Hematopoietic multipotent progenitor cell treated with erythropoietin and hydrocortisone succinate and interleukin-3 and kit ligand, for 4 days (in vitro differentiated cells): ENCODE measurements around the gene SYNJ2.

ENCODE experiments used
- DNase-seq: peaks from one replicate; pipeline ENCODE4 v3.0.0-alpha.2; 2015

The SYNJ2 gene

DNA sequence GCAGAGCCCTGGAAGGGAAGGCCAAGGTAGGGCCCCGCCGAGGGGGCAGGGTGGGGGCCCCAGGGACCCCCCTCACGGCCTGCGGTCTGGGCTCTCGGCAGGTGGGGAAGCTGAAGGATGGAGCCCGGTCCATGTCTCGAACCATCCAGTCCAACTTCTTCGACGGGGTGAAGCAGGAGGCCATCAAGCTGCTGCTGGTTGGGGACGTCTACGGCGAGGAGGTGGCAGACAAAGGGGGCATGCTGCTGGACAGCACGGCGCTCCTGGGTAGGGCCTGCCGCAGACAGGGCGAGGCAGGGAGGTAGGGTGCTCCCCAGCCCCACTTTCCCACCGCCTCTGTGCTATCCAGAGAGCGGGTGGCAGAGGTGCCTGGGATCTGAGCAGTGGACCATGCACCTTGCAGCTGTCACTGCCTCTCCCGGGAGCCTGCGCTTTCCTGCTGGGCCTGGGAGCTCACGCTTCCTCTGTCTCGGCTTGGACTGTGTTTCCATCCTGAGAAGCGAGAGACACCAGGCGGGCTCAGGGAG lies 83.1 kb downstream of the SYNJ2 start:
- DNase-seq: no peak

DNA sequence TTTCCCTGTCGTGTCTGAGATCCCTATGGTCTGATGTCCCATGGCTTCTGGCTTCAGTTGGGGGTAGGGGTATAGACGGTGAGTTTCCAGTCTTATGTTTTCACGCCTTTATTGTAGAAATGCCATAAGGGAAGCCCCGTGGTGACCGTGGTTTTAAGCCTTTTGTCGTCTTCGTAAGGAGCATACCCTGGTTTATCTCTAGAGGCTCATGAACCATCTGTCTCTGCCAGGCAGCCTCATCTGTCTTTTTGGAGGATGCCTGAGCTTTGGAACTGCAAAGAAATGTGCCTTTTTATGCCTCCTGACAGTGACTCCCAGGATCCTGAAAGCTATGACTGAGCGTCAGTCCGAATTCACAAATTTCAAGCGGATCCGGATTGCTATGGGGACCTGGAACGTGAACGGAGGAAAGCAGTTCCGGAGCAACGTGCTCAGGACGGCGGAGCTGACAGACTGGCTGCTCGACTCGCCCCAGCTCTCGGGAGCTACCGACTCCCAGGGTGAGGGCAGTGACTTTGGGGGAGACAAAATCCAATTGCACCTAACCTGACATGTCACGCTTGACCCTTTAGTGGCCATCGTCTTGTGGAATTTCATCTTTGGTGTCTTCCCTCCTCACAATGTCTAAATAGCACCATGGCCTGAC lies 84.6 kb downstream of the SYNJ2 start:
- peak; percentile 55 for DNase-seq

DNA sequence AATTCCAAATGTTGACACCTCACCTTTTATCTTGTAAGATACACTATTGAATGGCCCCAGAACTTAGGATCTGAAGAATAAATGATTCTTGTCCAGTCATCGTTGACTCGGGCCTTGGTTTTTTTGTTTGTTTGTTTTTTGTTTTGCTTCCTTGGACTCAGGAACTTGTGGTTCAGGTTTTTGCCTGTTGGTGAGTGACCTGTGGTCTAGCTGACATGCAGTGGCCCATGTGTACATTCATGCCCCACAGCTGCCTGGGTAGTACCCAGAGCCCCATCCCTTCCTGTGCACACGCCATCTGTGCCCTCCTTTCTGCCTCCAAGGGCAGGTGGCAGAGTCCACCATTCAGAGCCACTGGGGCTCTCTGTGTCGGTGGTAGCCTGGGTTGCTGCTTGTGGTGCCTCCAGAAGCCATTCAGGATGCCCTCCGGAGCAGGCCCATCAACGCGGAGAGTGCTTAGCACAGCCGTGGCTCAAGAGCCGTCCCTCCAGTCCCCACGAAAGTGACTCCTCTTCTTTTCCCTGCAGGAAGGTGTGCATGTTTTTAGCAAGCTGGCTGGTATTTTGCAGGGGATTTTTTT lies 85.9 kb downstream of the SYNJ2 start:
- DNase-seq: no peak

DNA sequence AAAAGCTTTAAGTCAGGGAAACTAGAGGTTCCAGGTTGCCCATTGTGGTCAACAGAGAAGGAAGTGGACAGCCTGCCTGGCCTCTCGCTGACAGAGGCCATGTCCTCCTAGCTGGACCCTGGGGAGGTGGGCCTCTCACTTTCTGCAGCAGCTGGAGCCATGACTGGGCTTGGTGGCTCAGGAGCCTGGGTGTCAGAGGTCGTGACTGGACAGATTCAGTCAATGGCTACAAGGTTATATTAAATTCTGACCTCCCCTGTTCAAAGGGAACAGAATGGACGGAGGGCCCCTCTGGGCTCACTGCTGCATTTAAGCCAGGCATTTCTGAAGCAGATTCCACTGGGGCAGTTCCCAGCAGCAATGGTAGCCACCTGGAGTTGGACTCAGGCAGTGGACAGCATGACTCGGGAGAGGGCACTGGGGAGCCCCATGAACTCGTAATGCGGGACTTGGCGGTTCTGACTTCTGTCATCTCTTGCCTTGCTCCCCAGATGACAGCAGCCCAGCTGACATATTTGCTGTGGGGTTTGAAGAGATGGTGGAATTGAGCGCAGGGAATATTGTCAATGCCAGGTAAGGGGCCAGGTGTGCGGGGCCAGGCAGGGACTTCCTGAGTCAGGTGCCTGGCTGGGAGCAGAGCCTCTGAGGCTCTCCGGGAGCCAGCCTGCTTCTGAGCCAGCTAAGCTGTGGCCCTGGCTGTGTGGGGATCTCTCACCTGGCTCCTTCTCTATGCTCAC lies 86.7 kb downstream of the SYNJ2 start:
- no peak for DNase-seq

DNA sequence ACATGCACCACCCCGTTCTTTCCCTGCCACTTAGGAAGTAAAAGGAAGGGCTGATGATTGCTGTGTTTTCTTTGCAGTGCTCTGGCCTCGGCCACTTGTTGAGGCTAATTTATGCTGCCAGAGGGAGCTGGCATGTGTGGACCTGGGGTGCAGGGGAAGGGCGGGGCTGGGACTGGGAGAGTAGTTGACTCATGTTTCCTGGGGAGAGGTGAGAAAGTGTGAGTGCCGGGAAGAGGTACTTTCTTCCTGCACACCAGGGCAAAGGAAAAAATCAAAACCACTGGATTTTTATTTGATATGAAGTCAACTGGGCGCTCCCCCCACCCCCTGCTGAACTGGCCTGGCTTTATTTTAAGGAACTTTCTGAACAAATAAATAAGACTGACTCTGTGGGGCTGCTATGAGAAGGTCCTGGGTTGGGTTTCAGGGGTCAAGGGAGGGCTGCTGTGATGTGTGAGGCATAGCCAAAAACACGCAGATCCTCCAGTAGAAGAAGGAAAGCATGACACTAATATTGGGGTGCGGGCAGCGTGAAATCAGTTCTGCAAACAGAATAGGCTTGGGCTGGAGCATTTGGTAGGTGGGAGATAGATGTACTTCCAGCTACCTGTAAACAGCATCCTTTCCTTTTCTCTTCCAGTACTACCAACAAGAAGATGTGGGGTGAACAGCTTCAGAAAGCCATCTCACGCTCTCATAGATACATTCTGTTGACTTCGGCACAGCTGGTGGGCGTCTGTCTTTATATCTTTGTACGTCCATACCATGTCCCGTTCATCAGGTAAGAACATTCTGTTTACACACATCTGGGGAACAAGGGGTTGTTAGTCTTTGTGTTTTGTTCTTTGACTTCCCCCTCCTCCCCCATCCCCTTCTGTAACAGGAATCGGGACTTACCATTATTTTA lies 87.5 kb downstream of the SYNJ2 start:
- no peak for DNase-seq

DNA sequence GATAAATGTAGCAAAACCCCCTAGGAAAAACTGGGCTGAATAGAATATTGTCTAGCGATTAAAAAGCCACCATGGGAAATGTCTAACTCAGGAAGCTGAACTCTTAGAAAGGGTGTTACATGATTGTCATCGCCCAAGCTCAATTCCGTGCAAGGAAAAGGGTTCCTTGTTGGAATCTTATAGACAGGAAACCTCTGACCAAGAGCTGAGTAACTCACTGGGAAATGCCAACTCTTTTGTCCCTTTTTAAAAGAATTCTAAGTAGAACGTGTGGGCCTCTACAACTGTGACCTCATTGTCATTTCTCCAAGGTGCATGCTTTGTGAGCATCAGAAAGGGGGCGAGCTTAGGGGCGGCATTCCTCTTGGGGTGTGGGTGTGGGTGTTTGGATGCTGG lies 88.1 kb downstream of the SYNJ2 start:
- no peak for DNase-seq

DNA sequence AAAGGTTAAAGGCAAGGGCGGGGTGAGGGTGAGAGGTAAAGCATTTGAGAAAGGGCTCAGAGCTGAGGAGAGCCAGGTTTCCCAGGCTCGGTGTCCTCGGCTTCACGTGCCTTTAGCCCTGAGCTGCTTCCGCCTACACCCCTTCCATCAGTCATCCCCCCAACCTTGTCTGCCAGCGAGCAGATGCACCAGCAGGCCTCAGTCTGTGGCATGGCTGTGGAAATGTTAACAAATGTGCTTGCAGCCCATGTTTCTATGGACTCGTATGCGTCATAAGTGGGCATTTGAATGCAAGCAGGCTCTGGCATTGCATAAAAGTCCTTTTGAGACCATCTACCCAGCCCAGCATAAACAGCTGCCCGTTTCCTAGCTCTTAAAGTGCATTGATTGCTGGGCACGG lies 88.8 kb downstream of the SYNJ2 start:
- no peak for DNase-seq

DNA sequence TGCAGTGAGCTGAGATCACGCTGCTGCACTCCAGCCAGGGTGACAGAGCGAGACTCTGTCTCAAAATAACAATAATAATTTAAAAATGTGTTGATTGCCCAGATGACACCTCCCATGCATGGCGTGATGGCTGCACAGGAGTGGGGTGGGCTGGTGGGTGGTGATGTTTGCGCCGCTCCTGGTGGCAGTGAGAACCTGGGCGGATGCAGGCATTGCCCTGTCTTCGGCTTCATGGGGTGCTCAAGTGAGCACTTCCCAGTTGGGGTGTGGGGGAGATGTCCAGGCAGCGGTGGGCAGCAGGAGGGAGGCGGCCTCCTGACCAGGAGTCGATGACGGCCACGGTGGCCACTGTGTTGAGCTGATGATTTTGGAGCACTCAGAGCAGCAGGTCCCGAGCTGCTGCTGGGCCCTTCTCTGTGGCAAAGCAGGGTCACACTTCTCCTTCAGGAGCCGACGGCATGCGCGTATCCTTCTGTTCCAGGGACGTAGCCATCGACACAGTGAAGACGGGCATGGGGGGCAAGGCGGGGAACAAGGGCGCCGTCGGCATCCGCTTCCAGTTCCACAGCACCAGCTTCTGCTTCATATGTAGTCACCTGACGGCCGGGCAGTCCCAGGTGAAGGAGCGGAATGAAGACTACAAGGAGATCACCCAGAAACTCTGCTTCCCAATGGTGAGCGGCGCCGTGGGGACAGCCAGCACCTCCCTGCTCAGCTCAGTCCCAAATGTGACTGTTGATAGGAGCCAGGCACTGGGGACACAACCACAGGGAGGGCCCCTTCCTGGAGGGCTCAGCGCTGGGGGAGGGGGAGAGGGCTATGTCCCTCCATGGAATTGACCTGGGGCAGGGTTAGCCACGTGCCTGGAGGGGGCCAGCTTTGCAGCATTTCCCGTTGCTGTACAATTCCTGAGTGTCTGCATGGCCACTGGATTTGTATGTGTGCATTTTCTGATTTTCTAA lies 89.7 kb downstream of the SYNJ2 start:
- DNase-seq: no peak

DNA sequence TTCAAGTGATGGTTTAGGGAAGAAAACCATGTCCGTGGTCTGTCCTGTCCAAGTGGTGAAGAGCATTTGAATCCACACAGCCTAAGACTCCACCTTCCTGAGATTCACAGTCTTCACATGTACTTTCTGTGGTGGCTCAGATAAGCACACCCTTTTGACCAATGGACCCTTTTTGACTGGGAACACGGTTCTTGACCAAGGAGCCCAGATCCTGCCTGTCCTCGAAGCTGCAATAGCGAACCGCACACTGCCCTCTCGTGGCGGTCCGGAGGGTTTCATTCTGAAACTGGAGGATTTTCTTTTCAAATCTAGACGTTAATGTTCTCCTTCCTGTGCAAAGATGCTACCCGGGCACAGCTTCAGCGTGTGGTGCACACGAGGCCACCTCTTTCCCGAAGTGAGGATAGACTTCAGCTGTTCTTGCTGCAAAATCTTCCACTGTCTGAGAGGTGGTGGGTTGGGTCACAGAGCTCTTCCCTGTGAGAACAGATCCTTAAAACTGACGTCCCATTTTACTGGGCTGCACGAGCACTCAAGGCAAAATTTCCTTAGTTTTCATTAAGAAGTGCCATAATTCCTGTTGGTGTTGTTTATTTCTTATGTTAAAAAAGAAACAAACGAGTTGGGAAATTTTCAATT lies 90.5 kb downstream of the SYNJ2 start:
- peak; percentile 83 for DNase-seq

DNA sequence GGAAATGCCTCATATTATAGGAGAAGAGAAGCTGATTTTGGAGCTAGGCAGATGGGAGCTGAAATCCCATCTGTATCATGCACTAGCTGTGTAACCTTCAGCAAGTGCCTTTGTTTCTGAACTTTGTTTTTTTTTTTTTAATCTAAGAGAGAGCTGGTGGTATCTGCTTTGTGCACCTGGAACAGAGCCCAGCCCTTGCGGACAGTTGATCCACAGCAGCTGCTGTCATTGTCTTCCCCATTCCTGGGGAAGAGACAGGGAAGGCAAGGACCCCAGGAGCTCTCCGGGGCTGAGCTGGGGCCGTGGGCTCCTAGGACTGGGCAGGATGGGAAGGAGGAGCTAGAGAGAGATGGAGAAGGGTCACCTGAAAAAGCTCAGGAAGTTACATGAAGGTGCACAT lies 92.1 kb downstream of the SYNJ2 start:
- no peak for DNase-seq

DNA sequence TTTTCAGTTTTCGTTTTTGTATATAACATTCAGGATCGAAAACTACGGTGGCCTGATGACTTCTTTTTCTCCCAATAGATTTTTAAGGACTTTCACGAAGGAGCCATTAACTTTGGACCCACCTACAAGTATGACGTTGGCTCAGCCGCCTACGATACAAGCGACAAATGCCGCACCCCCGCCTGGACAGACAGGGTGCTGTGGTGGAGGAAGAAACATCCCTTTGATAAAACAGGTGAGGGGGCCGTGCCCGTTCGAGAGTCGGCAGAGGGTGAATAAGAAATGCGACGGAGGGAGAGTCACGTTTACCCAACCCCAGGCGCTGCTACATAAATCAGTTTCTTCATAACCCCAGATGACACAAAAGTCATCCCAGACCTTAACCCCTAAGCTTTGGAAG lies 94.9 kb downstream of the SYNJ2 start:
- DNase-seq: no peak

DNA sequence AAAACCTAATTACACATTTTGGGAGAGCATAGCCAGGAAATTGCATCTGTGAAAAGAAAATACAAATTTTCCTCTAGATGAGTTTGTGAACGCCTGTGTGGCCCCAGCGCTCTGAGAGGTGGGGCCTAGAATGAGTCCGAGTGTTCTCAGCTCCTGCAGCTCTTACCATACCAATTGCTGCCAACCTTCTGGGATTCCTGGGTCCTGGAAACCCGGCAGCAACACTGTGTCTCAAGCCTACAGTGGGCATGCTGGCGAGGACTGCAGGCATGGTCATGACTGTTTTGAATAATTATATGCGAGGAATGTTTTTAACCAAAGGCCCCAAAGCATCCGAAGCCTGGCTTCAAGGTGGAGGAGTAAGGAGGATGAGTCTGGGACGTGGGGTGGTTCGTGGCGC lies 96.0 kb downstream of the SYNJ2 start:
- no peak for DNase-seq

DNA sequence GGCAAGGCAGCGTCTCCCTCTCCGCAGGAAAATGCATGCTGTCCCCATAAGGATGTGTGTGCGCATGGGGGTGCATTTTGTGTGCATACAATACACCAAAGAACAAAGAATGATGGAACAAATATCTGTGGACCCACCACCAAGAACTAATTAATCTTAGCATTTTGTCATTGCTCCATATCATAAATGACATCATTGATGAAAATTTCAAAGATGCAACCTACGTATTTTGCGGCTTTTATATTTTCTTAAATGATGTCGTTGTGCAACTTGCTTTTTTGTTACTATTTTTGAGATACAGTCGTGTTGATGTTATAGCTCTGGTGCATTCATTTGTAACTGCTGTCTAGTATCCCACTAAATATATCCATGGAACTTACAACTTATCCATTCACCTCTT lies 96.7 kb downstream of the SYNJ2 start:
- DNase-seq: no peak

DNA sequence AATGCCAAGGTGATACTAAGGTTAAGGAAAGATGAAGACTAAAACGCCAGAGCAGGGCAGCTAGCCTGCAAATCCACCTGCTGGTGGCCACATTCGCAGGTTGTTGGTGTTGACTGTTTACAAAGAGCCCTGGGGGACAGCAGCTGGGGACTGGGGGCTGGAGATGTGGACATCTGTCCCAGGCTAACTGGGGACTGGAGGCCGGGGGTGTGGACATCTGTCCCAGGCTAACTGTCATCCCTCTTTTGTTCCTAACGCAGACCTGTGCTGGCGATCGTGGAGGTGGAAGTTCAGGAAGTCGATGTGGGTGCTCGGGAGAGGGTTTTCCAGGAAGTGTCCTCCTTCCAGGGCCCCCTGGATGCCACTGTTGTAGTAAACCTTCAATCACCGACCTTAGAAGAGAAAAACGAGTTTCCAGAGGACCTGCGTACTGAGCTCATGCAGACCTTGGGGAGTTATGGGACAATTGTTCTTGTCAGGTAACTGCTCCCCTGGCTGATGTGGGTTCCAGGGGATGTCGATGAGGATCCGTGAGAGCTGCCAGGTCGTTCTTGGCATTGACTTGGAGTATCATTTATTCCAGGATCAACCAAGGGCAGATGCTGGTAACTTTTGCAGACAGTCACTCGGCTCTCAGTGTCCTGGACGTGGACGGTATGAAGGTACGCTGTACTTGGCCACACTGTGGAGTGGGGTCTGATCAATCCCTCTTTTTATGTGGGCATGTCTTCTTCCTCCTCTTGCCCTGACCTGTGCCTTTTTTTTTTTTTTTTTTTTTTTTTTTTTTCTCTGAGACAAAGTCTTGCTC lies 99.4 kb downstream of the SYNJ2 start:
- no peak for DNase-seq

DNA sequence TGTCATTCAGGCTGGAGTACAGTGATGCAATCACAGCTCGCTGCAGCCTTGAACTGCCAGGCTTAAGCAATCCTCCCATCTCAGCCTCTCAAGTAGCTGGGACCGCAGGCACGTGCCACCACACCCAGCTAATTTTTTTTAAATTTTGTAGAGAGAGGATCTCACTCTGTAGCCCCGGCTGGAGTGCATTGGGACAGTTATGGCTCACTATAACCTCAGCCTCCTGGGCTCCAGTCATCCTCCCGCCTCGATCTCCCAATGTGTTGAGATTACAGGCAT lies 99.9 kb downstream of the SYNJ2 start:
- DNase-seq: peak; percentile 53

DNA sequence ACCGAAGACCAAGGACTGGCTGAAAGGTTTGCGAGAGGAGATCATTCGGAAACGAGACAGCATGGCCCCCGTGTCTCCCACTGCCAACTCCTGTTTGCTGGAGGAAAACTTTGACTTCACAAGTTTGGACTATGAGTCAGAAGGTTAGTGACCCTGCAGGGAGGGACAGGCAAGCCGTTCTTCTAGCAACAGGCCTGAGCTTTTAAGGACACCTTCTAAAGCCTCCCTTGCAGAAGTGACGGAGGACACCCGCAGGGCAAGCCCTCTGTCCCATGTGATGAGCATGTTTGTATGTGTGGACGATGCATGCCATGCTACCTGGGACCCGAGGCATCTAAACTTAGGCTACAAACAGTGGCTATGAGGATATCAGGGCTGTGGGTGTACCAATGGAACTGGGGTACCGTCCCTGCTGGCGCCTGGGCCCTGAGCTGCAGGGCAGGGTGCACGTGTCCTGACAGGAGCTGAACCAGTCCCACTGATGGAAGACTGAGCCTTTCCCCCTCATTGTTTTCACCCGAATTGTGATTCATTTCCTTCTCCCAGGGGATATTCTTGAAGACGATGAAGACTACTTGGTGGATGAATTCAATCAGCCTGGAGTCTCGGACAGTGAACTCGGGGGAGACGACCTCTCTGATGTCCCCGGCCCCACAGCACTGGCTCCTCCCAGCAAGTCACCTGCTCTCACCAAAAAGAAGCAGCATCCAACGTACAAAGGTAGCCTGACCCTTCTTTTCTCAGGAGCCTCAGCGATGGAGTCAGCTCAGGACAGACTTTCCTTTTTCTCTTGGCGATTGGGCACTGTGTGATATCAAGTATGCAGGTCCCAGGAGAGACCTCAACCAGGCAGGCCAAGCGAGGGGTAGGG lies 102.0 kb downstream of the SYNJ2 start:
- DNase-seq: no peak

DNA sequence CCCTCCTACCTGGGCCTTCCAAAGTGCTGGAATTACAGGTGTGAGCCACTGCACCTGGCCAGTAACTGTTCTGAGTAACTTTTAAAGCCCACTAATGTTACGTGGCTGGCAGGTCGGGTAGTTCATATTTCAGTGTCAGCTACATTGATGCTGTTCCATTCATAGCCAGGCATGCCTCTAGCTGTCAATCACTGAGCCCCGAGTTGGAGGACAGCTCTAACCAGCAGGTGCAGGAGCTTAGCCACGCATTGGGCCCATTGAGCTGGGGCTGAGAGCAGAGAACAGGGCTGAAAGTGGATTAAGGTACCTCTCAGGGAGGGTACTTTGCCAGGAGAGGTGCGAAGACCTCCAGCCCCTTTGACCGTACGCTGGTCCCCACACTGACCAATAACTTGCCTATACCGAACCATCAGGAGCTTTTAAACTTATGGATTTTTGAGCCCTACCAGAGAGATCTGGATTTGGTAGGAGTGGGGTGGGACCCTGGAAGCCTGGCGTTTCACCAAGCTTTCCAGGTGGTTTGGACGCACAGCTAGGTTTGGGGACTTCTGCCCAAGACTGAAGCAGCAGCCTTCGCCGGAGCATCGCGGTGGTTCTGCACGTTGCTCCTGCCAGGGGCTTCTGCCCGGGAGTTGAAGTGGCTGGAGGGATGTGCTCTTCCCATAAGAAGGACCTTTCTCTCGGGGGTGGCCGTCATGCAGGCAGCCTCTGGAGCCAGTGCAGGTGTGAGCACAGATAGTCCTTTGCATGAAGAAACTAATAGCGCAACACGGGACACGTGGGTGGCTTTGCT lies 103.8 kb downstream of the SYNJ2 start:
- no peak for DNase-seq

DNA sequence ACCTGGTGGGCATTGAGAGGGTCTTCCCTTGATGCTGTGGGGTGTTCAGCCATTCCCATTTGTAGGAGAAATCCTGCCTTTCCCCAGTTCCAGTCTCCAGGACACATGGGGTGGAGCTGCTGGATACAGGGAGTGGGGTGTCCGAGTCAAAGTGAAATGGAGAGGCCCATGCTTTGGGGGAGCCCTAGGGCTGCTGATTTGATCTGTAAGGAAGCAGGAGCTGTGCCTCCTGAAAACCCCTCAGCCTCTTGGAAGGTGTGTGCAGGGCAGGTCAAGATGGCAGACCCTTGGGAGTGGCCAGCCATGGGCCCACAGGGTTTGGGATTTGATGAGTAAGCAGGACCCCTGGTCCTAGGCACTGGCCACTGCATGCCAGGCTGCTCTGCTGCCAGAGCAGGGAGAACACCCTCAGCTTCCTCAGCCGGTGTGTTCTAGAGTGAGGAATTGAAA lies 104.4 kb downstream of the SYNJ2 start:
- no peak for DNase-seq
